ENCODE data around the gene COG5. TPM values are rescaled to one million over a fixed set of nuclear protein-coding genes. Genes with fewer than 3 reads are reported as not detected.

COG5 gene
- total and polyA plus RNA-seq, 9 of the 15 experiments (the other 6 are each of a cell fraction or from before 2014, with no cell fraction given), result 15.3 to 75.1 (median 56.4) TPM

DNA sequence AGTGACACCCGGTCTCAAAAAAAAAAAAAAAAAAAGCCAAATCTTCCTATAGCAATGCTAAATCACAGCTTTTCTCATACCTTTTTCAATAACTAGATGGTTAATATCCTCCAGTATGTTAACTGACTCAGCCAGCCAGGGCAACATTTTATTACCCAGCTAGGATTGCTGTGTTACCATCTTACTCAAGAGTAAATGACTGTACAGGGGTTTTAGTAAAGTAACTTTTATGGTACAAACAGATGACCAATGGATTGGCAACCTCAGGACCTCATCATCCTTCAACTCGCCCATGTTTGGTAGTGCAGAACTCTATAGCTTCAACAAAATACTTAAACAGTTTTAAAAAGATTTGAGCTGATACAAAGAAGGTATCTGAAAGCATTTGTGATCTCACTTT lies 335.4 kb downstream of the COG5 start:
- POLR2A ChIA-PET, result interaction anchor here (0.7 to 0.9 kb wide), 2 partner anchors 8 to 39 kb away, joined by 3 read pairs; no protein-coding TSS in a partner anchor
- H3K27ac ChIP-seq (ENCODE audit: extremely low read depth, low read depth, low read length), result no peak overlapping the region
- no peak overlapping the region for H3K4me2 ChIP-seq (ENCODE audit: insufficient read depth, low read length)
- no TSS peak for BruUV-seq (replicated peaks)
- no peaks in the 10 kb centered on the region for H3K27me3 ChIP-seq (ENCODE audit: control insufficient read depth in 2 of 2, insufficient read depth in 2 of 2, low read length in 2 of 2)
- H3K36me3 ChIP-seq (ENCODE audit: control insufficient read depth, insufficient read depth, low read length), result peaks cover 7% of the 10 kb centered on the region; the same call in 1 of the 3 replicates
- 75% methylated on average over 2 of the region's 2 CpGs for WGBS (ENCODE audit: insufficient coverage, low coverage, missing lambda C conversion rate)
- no peak overlapping the region for H2AFZ ChIP-seq (ENCODE audit: low read depth, low read length)
- H3K9ac ChIP-seq (ENCODE audit: insufficient read depth in 1 of 2, low read depth in 2 of 2, low read length in 2 of 2), result no peak overlapping the region
- 0 out of 2 replicates have a peak, but pooled peaks cover 4% of the 10 kb centered on the region for H4K20me1 ChIP-seq (replicated peaks; ENCODE audit: control insufficient read depth, insufficient read depth, low read length)
- no peak for FAIRE-seq
- CTCF ChIA-PET (ENCODE audit: low intra/inter-chr PET ratio), result no interaction called here
- H3K9me1 ChIP-seq (ENCODE audit: control insufficient read depth, insufficient read depth, low read length), result no peaks in the 10 kb centered on the region
- H3K4me3 ChIP-seq, result no peak overlapping the region
- in situ Hi-C loops (cut with MboI), result no loop called here
- intact Hi-C loops (cut with micrococcal nuclease), result no loop called here
- no peaks in the 10 kb centered on the region for H3K79me2 ChIP-seq (ENCODE audit: control insufficient read depth, insufficient read depth, low read length)
- no peak for DNase-seq (ENCODE audit: extremely low read depth in 1 of 4, low spot score in 3 of 4)
- no peaks in the 10 kb centered on the region for H3K4me1 ChIP-seq (replicated peaks in 1 of 2; ENCODE audit: control insufficient read depth in 2 of 2, insufficient read depth in 2 of 2, low read length in 2 of 2)
- no peaks in the 10 kb centered on the region for H3K9me3 ChIP-seq (replicated peaks; ENCODE audit: control insufficient read depth, insufficient read depth, low read depth, low read length)
- no peak for ATAC-seq
- TF ChIP-seq POLR2G (IDR thresholded peaks at IDR 0.05; ENCODE audit: low read depth, low read length) (no peak), HDAC8 (tag; IDR thresholded peaks at IDR 0.05) (no peak), NFIC (IDR thresholded peaks at IDR 0.05) (no peak), GATAD2A (IDR thresholded peaks at IDR 0.05) (no peak), ZNF436 (CRISPR knock-in tag; IDR thresholded peaks at IDR 0.05) (no peak), PURB (CRISPR knock-in tag; IDR thresholded peaks at IDR 0.05; ENCODE audit: low read depth) (no peak), ATF7 (IDR thresholded peaks at IDR 0.05) (no peak), WHSC1 (IDR thresholded peaks at IDR 0.05; ENCODE audit: low read length) (no peak), HMGN3 (IDR thresholded peaks at IDR 0.05; ENCODE audit: borderline replicate concordance, extremely low read depth, insufficient read length, low read depth, low read length) (no peak), ZNF12 (CRISPR knock-in tag; IDR thresholded peaks at IDR 0.05) (no peak), NR4A1 (CRISPR knock-in tag; IDR thresholded peaks at IDR 0.05) (no peak), NR4A1 (tag; IDR thresholded peaks at IDR 0.05) (no peak), KHSRP (IDR thresholded peaks at IDR 0.05) (no peak), GABPB2 (CRISPR knock-in tag; conservative IDR thresholded peaks at IDR 0.05) (no peak), ZC3H8 (IDR thresholded peaks at IDR 0.05) (no peak), RHOXF2B (CRISPR knock-in tag; conservative IDR thresholded peaks at IDR 0.05) (no peak), TBL1XR1 (IDR thresholded peaks at IDR 0.05; ENCODE audit: low read length in 2 of 2) (no peak)
- TF ChIP-seq, protein P1, sequence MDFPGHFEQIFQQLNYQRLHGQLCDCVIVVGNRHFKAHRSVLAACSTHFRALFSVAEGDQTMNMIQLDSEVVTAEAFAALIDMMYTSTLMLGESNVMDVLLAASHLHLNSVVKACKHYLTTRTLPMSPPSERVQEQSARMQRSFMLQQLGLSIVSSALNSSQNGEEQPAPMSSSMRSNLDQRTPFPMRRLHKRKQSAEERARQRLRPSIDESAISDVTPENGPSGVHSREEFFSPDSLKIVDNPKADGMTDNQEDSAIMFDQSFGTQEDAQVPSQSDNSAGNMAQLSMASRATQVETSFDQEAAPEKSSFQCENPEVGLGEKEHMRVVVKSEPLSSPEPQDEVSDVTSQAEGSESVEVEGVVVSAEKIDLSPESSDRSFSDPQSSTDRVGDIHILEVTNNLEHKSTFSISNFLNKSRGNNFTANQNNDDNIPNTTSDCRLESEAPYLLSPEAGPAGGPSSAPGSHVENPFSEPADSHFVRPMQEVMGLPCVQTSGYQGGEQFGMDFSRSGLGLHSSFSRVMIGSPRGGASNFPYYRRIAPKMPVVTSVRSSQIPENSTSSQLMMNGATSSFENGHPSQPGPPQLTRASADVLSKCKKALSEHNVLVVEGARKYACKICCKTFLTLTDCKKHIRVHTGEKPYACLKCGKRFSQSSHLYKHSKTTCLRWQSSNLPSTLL (IDR thresholded peaks at IDR 0.05), result no peak
- TF ChIP-seq, protein P2, sequence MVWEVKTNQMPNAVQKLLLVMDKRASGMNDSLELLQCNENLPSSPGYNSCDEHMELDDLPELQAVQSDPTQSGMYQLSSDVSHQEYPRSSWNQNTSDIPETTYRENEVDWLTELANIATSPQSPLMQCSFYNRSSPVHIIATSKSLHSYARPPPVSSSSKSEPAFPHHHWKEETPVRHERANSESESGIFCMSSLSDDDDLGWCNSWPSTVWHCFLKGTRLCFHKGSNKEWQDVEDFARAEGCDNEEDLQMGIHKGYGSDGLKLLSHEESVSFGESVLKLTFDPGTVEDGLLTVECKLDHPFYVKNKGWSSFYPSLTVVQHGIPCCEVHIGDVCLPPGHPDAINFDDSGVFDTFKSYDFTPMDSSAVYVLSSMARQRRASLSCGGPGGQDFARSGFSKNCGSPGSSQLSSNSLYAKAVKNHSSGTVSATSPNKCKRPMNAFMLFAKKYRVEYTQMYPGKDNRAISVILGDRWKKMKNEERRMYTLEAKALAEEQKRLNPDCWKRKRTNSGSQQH (CRISPR knock-in tag; IDR thresholded peaks at IDR 0.05), result no peak
- TF ChIP-seq, protein P3, sequence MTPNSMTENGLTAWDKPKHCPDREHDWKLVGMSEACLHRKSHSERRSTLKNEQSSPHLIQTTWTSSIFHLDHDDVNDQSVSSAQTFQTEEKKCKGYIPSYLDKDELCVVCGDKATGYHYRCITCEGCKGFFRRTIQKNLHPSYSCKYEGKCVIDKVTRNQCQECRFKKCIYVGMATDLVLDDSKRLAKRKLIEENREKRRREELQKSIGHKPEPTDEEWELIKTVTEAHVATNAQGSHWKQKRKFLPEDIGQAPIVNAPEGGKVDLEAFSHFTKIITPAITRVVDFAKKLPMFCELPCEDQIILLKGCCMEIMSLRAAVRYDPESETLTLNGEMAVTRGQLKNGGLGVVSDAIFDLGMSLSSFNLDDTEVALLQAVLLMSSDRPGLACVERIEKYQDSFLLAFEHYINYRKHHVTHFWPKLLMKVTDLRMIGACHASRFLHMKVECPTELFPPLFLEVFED (CRISPR knock-in tag; conservative IDR thresholded peaks at IDR 0.05), result no peak
